Heart left ventricle (tissue), 13 donors: ENCODE results near the gene MAPKAP1.

Source experiments
- CTCF ChIP-seq, 12 donors: fragments of 200-600 bp; sonication (generic) in 4 of 12; IDR thresholded peaks; one replicate each; pipeline versions ENCODE4 v1.5.0 to v1.8.0; 2018 to 2022; ENCODE audit warnings: antibody characterized with exemption in 12 of 12, mild to moderate bottlenecking in 5 of 12
- POLR2A ChIP-seq, 2 donors: fragments of 450-650 bp; IDR thresholded peaks; one replicate each; pipeline ENCODE4 v1.6.1; 2017; ENCODE audit warnings: antibody characterized with exemption in 2 of 2, mild to moderate bottlenecking in 2 of 2, moderate library complexity in 2 of 2
- donor health status: ischemic (EF 13 %, LVEDD 7.1; RV severe dilation, severe dysfunction).
- donor health status: DM: no; HTN: yes; CAD: no.
- donor health status: DM: no; HTN: no; CAD: no.
- donor health status: ischemic (EF 25% LVEDD 6.9; RV normal size, moderate dysfunction).
- donor health status: ischemic (EF 25% LVEDD 5.7; RV mildly dilated, moderate dysfunction).
- donor health status: ischemic (EF 35%, LVEDD 5.7; RV mildly dilated, moderate dysfunction).
- donor health status: nonischemic (EF 11% LVEDD 7.7; RV severe dilation, severe dysfunction).
- donor health status: DM: yes; HTN: yes; CAD: no.
- donor health status: PGD.
- donor health status: ischemic (EF 29% LVEDD 5.4; RV normal size, mild dysfunction).
- donor health status: nonischemic (EF 23%, LVEDD 6.1; RV moderate dilation, normal function).

GRCh38 chr9:125475385-125475784 lies 231.6 kb downstream of the MAPKAP1 start:
- TF ChIP-seq POLR2A (IDR thresholded peaks at IDR 0.05), result no peak
- TF ChIP-seq CTCF (IDR thresholded peaks at IDR 0.05), result no peak
